Neural progenitor cell (in vitro differentiated cells): Measurements from ENCODE around the gene SORBS2. TPM values are rescaled to one million over a fixed set of nuclear protein-coding genes. Genes with fewer than 3 reads are reported as not detected.
"Not testable (repeated sequence)": the region's sequence is repeated elsewhere in the genome, so short reads cannot be mapped to it uniquely, and the experiment has no call there.

ENCODE experiments used
- DNase-seq: peaks from one replicate; pipeline ENCODE4 v3.0.0-alpha.2; 2016; ENCODE audit warnings: low spot score
- H2AFZ ChIP-seq: fragments of 200-600 bp; sonication (generic); replicated peaks from 2 replicates; pipeline ENCODE4 v1.6.1; 2016; ENCODE audit warnings: antibody characterized with exemption
- H3F3A ChIP-seq: fragments of 200-600 bp; sonication (generic); 2 replicates; pipeline ENCODE4 v1.6.1; 2016; ENCODE audit warnings: antibody characterized with exemption, low read depth
- H3K27ac ChIP-seq: fragments of 200-600 bp; sonication (generic); 2 replicates; pipeline ENCODE4 v1.5.1; 2016; ENCODE audit warnings: mild to moderate bottlenecking
- H3K27me3 ChIP-seq: fragments of 200-600 bp; sonication (generic); 2 replicates; pipeline ENCODE4 v1.6.1; 2016; ENCODE audit warnings: mild to moderate bottlenecking, moderate library complexity
- H3K36me3 ChIP-seq: fragments of 200-600 bp; sonication (generic); 2 replicates; pipeline ENCODE4 v1.5.1; 2016
- H3K4me1 ChIP-seq: fragments of 200-600 bp; sonication (generic); 2 replicates; pipeline ENCODE4 v1.6.1; 2016; ENCODE audit warnings: mixed run types
- H3K4me2 ChIP-seq: fragments of 200-600 bp; sonication (generic); 2 replicates; pipeline ENCODE4 v1.6.1; 2016
- H3K4me3 ChIP-seq: fragments of 200-600 bp; sonication (generic); 2 replicates; pipeline ENCODE4 v1.5.1; 2016
- H3K79me2 ChIP-seq: fragments of 200-600 bp; sonication (generic); 2 replicates; pipeline ENCODE4 v1.6.1; 2016; ENCODE audit warnings: low read depth
- H3K9ac ChIP-seq: fragments of 200-600 bp; sonication (generic); 2 replicates; pipeline ENCODE4 v1.6.1; 2016
- H3K9me3 ChIP-seq: fragments of 200-600 bp; sonication (generic); 2 replicates; pipeline ENCODE4 v1.5.1; 2016; ENCODE audit warnings: low read depth
- H4K20me1 ChIP-seq: fragments of 200-600 bp; sonication (generic); 2 replicates; pipeline ENCODE4 v1.6.1; 2016; ENCODE audit warnings: low read depth
- H3K27ac Mint-ChIP-seq: 3 replicates; pipeline ENCODE4 v1.8.0; 2021; ENCODE audit warnings: mixed read lengths
- H3K27me3 Mint-ChIP-seq: 2 replicates; pipeline ENCODE4 v1.8.0; 2022; ENCODE audit warnings: low read depth, mild to moderate bottlenecking, inconsistent platforms, moderate library complexity, mixed read lengths; ENCODE audit not compliant: insufficient read depth
- H3K36me3 Mint-ChIP-seq: 3 replicates; pipeline ENCODE4 v1.8.0; 2021; ENCODE audit warnings: mixed read lengths
- H3K4me1 Mint-ChIP-seq: 3 replicates; pipeline ENCODE4 v1.8.0; 2021; ENCODE audit warnings: mixed read lengths
- H3K4me3 Mint-ChIP-seq: 3 replicates; pipeline ENCODE4 v1.8.0; 2021; ENCODE audit warnings: mild to moderate bottlenecking, moderate library complexity, mixed read lengths
- H3K9me3 Mint-ChIP-seq: 3 replicates; pipeline ENCODE4 v1.8.0; 2020; ENCODE audit warnings: mixed read lengths
- EZH2 ChIP-seq: fragments of 200-600 bp; sonication (generic); IDR thresholded peaks from 2 replicates; pipeline ENCODE4 v1.6.1; 2017; ENCODE audit warnings: antibody characterized with exemption, mild to moderate bottlenecking, moderate library complexity
- EZH2phosphoT487 ChIP-seq: fragments of 200-600 bp; sonication (generic); IDR thresholded peaks from 2 replicates; pipeline ENCODE4 v1.6.1; 2017; ENCODE audit warnings: antibody characterized with exemption
- total RNA-seq: library from RNA; depleted of rRNA; stranded (reverse); fragments of >200 nt; gene quantifications from 2 replicates; pipeline ENCODE4 v1.2.3, GENCODE V29; 2015; ENCODE audit warnings: low replicate concordance
- TF ChIP-seq, protein P1 (sequence below): fragments of 200-600 bp; sonication (generic); IDR thresholded peaks from 2 replicates; pipeline ENCODE4 v1.5.1; 2017; ENCODE audit warnings: antibody characterized with exemption, mild to moderate bottlenecking

SORBS2 gene
- total RNA-seq, 1 donor from 2014 or later = 15.7 TPM

DNA sequence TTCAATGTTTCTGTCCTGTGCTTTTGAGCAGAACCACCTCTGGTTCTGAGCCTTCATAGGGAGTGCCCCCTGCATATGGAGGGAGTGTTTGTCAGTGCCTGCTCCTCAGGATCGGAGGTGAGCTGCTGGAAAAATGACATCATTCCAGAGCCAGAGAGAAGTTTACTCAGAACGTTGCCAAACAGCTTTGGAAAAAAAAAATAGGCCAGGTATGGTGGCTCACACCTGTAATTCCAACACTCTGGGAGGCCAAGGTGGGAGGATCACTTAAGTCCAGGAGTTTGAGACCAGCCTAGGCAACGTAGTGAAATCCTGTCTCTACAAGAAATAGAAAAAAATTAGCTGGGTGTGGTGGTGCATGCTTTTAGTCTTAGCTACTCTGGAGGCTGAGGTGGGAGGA, 249.5 kb downstream of the SORBS2 start:
- no peaks in the 10 kb centered on the region for H3K36me3 ChIP-seq
- H3K4me1 Mint-ChIP-seq = peaks cover 23% of the 10 kb centered on the region
- H3K27ac ChIP-seq = no peak overlapping the region
- H2AFZ ChIP-seq = no peak overlapping the region
- H3K27me3 Mint-ChIP-seq = peaks cover 8% of the 10 kb centered on the region
- H3K9me3 ChIP-seq = no peaks in the 10 kb centered on the region
- H3K4me2 ChIP-seq = no peak overlapping the region
- no peak overlapping the region for H3K4me3 ChIP-seq
- no peak overlapping the region for H3K4me3 Mint-ChIP-seq
- H3K9ac ChIP-seq = no peak overlapping the region
- no peaks in the 10 kb centered on the region for H3F3A ChIP-seq
- no peak for DNase-seq
- H3K27ac Mint-ChIP-seq = no peak overlapping the region
- H3K4me1 ChIP-seq = peaks cover 10% of the 10 kb centered on the region
- H3K79me2 ChIP-seq = no peaks in the 10 kb centered on the region
- H3K9me3 Mint-ChIP-seq = peaks cover 12% of the 10 kb centered on the region
- H3K36me3 Mint-ChIP-seq = no peaks in the 10 kb centered on the region
- no peaks in the 10 kb centered on the region for H3K27me3 ChIP-seq
- no peaks in the 10 kb centered on the region for H4K20me1 ChIP-seq
- TF ChIP-seq EZH2 (no peak), EZH2phosphoT487 (no peak)
- TF ChIP-seq, protein P1, sequence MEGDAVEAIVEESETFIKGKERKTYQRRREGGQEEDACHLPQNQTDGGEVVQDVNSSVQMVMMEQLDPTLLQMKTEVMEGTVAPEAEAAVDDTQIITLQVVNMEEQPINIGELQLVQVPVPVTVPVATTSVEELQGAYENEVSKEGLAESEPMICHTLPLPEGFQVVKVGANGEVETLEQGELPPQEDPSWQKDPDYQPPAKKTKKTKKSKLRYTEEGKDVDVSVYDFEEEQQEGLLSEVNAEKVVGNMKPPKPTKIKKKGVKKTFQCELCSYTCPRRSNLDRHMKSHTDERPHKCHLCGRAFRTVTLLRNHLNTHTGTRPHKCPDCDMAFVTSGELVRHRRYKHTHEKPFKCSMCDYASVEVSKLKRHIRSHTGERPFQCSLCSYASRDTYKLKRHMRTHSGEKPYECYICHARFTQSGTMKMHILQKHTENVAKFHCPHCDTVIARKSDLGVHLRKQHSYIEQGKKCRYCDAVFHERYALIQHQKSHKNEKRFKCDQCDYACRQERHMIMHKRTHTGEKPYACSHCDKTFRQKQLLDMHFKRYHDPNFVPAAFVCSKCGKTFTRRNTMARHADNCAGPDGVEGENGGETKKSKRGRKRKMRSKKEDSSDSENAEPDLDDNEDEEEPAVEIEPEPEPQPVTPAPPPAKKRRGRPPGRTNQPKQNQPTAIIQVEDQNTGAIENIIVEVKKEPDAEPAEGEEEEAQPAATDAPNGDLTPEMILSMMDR = no peak

- Mint-ChIP-seq H3K4me1 (peaks cover 9% of the 10 kb centered on the region), H3K9me3 (peaks cover 10% of the 10 kb centered on the region), H3K36me3 (no peaks in the 10 kb centered on the region), H3K4me3 (no peak overlapping the region), H3K27ac (no peak overlapping the region), H3K27me3 (peaks cover 8% of the 10 kb centered on the region)
- peak overlapping the region; percentile 11 for H3K4me2 ChIP-seq
- H2AFZ ChIP-seq = peak overlapping the region; percentile 63
- no peak overlapping the region for H3K4me3 ChIP-seq
- no peak overlapping the region for H3K27ac ChIP-seq
- no peaks in the 10 kb centered on the region for H3K9me3 ChIP-seq
- H4K20me1 ChIP-seq = no peaks in the 10 kb centered on the region
- no peak for TF ChIP-seq EZH2phosphoT487
- TF ChIP-seq, protein P1 = no peak
- TF ChIP-seq EZH2 = no peak
- H3K27me3 ChIP-seq = no peaks in the 10 kb centered on the region
- H3K4me1 ChIP-seq = peaks cover 10% of the 10 kb centered on the region
- no peak overlapping the region for H3K9ac ChIP-seq
- no peaks in the 10 kb centered on the region for H3K79me2 ChIP-seq
- no peaks in the 10 kb centered on the region for H3F3A ChIP-seq
- H3K36me3 ChIP-seq = no peaks in the 10 kb centered on the region
- DNase-seq = no peak
These were observed 251.7 kb downstream of the SORBS2 start for GRCh38 chr4:185560316-185560715.

DNA sequence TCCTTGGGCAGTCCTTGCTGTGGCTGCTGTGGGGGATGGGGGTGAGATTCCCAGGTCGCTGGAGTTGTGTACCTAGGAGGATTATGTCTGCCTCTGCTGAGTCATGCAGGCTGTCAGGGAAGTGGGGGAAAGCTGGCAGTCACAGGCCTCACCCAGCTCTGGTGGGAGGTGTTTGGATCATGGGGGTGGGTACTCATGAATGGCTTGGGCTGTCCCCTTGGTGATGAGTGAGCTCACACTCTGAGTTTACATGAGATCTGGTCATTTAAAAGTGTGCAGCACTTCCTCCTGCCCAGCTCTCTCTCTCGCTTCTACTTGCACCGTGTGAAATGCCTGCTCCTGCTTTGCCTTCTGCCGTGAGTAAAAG, 252.1 kb downstream of the SORBS2 start:
- Histone ChIP-seq H3K4me2 (peak overlapping the region; percentile 11), H3K27ac (no peak overlapping the region), H3K79me2 (no peaks in the 10 kb centered on the region), H3K4me1 (peaks cover 10% of the 10 kb centered on the region), H3F3A (no peaks in the 10 kb centered on the region), H3K27me3 (no peaks in the 10 kb centered on the region), H3K36me3 (no peaks in the 10 kb centered on the region), H2AFZ (peak overlapping the region; percentile 63), H3K9me3 (no peaks in the 10 kb centered on the region), H4K20me1 (no peaks in the 10 kb centered on the region), H3K9ac (no peak overlapping the region), H3K4me3 (no peak overlapping the region)
- peaks cover 9% of the 10 kb centered on the region for H3K4me1 Mint-ChIP-seq
- peaks cover 8% of the 10 kb centered on the region for H3K27me3 Mint-ChIP-seq
- no peaks in the 10 kb centered on the region for H3K36me3 Mint-ChIP-seq
- DNase-seq = no peak
- no peak overlapping the region for H3K4me3 Mint-ChIP-seq
- TF ChIP-seq EZH2 (no peak), EZH2phosphoT487 (no peak)
- TF ChIP-seq, protein P1 = no peak
- H3K27ac Mint-ChIP-seq = no peak overlapping the region
- H3K9me3 Mint-ChIP-seq = peaks cover 10% of the 10 kb centered on the region

- not testable (repeated sequence) for H3K4me3 Mint-ChIP-seq, H3K36me3 Mint-ChIP-seq, H3K27ac ChIP-seq, H3K27me3 ChIP-seq, H3K4me3 ChIP-seq, H3K9me3 ChIP-seq, H3K4me2 ChIP-seq, H3K9me3 Mint-ChIP-seq, H4K20me1 ChIP-seq, H3K4me1 Mint-ChIP-seq, DNase-seq, H3K27ac Mint-ChIP-seq, H3K79me2 ChIP-seq, H3K36me3 ChIP-seq, H3F3A ChIP-seq, H3K27me3 Mint-ChIP-seq, H3K9ac ChIP-seq
- peaks cover 10% of the 10 kb centered on the region for H3K4me1 ChIP-seq
- H2AFZ ChIP-seq = peak overlapping the region; percentile 63
These were observed 252.6 kb downstream of the SORBS2 start for GRCh38 chr4:185559251-185559914.
